H1 (cell line): ENCODE measurements around the gene NOXRED1. TPM values are rescaled to one million over a fixed set of nuclear protein-coding genes. Genes with fewer than 3 reads are reported as not detected.

Source experiments
- CTCF ChIA-PET: fragments of 300-600 bp; sonication (Branson Sonifier 250); formaldehyde crosslinking; loops from one replicate; lab custom pipeline; 2021; ENCODE audit not compliant: partially characterized antibody; lab: Charles Lee
- POLR2A ChIA-PET: fragments of 300-600 bp; sonication (Branson Sonifier 250); formaldehyde crosslinking; loops from one replicate; lab custom pipeline; 2021; ENCODE audit warnings: inconsistent platforms; ENCODE audit not compliant: partially characterized antibody; lab: Charles Lee
- DNase-seq, 2 experiments: peaks; one replicate each; pipeline versions ENCODE4 v3.0.0 to v3.0.0-alpha.2; 2010 to 2022; ENCODE audit warnings: low spot score in 2 of 2, low read depth in 1 of 2, mixed read lengths in 1 of 2
- FAIRE-seq: peaks from 2 replicates; lab custom pipeline; 2011; peaks lifted over from hg19 to GRCh38; lab: Jason Lieb, UNC
- H2AFZ ChIP-seq: 2 replicates; pipeline ENCODE4 v1.8.1; 2012; ENCODE audit warnings: low read length, inconsistent platforms
- H2AK5ac ChIP-seq: 2 replicates; pipeline ENCODE4 v1.6.1; 2013; ENCODE audit warnings: low read depth, low read length
- H2BK120ac ChIP-seq: replicated peaks from 2 replicates; pipeline ENCODE3; 2013; ENCODE audit warnings: low read depth, low read length, inconsistent platforms
- H2BK12ac ChIP-seq: 2 replicates; pipeline ENCODE4 v1.6.1; 2013; ENCODE audit warnings: low read depth, low read length
- H2BK15ac ChIP-seq: 2 replicates; pipeline ENCODE4 v1.6.1; 2013; ENCODE audit warnings: low read length
- H2BK20ac ChIP-seq: 2 replicates; pipeline ENCODE4 v1.6.1; 2013; ENCODE audit warnings: low read length
- H2BK5ac ChIP-seq: 2 replicates; pipeline ENCODE4 v1.6.1; 2013; ENCODE audit warnings: low read depth, low read length
- H3K14ac ChIP-seq: 2 replicates; pipeline ENCODE4 v1.6.1; 2013; ENCODE audit warnings: inconsistent platforms; ENCODE audit not compliant: insufficient read length
- H3K18ac ChIP-seq: 2 replicates; pipeline ENCODE4 v1.6.1; 2013; ENCODE audit warnings: low read length; ENCODE audit errors: extremely low read depth
- H3K23ac ChIP-seq: 2 replicates; pipeline ENCODE4 v1.6.1; 2013; ENCODE audit warnings: inconsistent platforms; ENCODE audit not compliant: insufficient read length
- H3K23me2 ChIP-seq: 2 replicates; pipeline ENCODE4 v1.6.1; 2013; ENCODE audit warnings: low read depth, low read length
- H3K27ac ChIP-seq: 2 replicates; pipeline ENCODE4 v1.6.1; 2011; ENCODE audit warnings: low read depth, low read length, inconsistent platforms
- H3K27me3 ChIP-seq, 4 experiments: replicated peaks in 1 of 4; 1 replicate in 1 of 4; 2 replicates in 3 of 4; pipeline versions ENCODE4 v1.6.1 to v1.8.1; 2011 to 2013; ENCODE audit warnings: low read length in 3 of 4, mild to moderate bottlenecking in 3 of 4, inconsistent platforms in 2 of 4, mixed read lengths in 2 of 4, moderate library complexity in 1 of 4; ENCODE audit not compliant: control insufficient read depth in 3 of 4, insufficient read depth in 3 of 4; ENCODE audit errors: extremely low read depth in 1 of 4
- H3K36me3 ChIP-seq, 4 experiments: 2 replicates each; pipeline versions ENCODE4 v1.6.1 to v1.8.1; 2011 to 2013; ENCODE audit warnings: mild to moderate bottlenecking in 4 of 4, low read length in 3 of 4, moderate library complexity in 2 of 4, control low read depth in 1 of 4, inconsistent platforms in 1 of 4; ENCODE audit not compliant: insufficient read depth in 4 of 4, control insufficient read depth in 2 of 4
- H3K4ac ChIP-seq: replicated peaks from 2 replicates; pipeline ENCODE3; 2013; ENCODE audit warnings: low read length, low read depth, mixed read lengths, inconsistent platforms; ENCODE audit not compliant: insufficient read length
- H3K4me1 ChIP-seq, 4 experiments: replicated peaks in 1 of 4; 1 replicate in 1 of 4; 2 replicates in 3 of 4; pipeline versions ENCODE4 v1.6.1 to v1.8.1; 2011 to 2013; ENCODE audit warnings: low read length in 3 of 4, inconsistent platforms in 2 of 4, mixed read lengths in 1 of 4; ENCODE audit not compliant: insufficient read depth in 4 of 4, control insufficient read depth in 3 of 4
- H3K4me2 ChIP-seq, 2 experiments: 2 replicates each; pipeline versions ENCODE4 v1.6.1 to v1.8.1; 2011 to 2013; ENCODE audit warnings: low read depth in 2 of 2, low read length in 2 of 2, control low read depth in 1 of 2, inconsistent platforms in 1 of 2, mild to moderate bottlenecking in 1 of 2; ENCODE audit not compliant: insufficient read depth in 1 of 2
- H3K4me3 ChIP-seq, 4 experiments: fragments of 200-600, 300-600 bp in 1 of 4; sonication (generic), shearing (Covaris generic), sonication (Bioruptor Twin) in 1 of 4; 2 replicates each; pipeline versions ENCODE4 v1.5.1 to v1.8.1; 2011 to 2016; ENCODE audit warnings: low read length in 4 of 4, low read depth in 3 of 4, control low read depth in 2 of 4, inconsistent platforms in 2 of 4, mild to moderate bottlenecking in 2 of 4, mixed read lengths in 1 of 4, moderate library complexity in 1 of 4; ENCODE audit not compliant: insufficient read depth in 2 of 4; ENCODE audit errors: extremely low read depth in 1 of 4
- H3K56ac ChIP-seq: replicated peaks from 2 replicates; pipeline ENCODE3; 2013; ENCODE audit warnings: low read depth, mild to moderate bottlenecking, mixed read lengths, low read length, inconsistent platforms; ENCODE audit not compliant: insufficient read length
- H3K79me1 ChIP-seq: 2 replicates; pipeline ENCODE4 v1.6.1; 2013; ENCODE audit warnings: low read depth, low read length, control low read depth
- H3K79me2 ChIP-seq, 2 experiments: 2 replicates each; pipeline versions ENCODE4 v1.6.1 to v1.8.1; 2012 to 2013; ENCODE audit warnings: low read length in 2 of 2, mild to moderate bottlenecking in 2 of 2, inconsistent platforms in 1 of 2; ENCODE audit not compliant: insufficient read depth in 2 of 2, control insufficient read depth in 1 of 2
- H3K9ac ChIP-seq, 4 experiments: replicated peaks in 1 of 4; 1 replicate in 1 of 4; 2 replicates in 3 of 4; pipeline versions ENCODE4 v1.6.1 to v1.8.1; 2011 to 2013; ENCODE audit warnings: low read depth in 3 of 4, low read length in 3 of 4, control low read depth in 2 of 4, mild to moderate bottlenecking in 2 of 4, moderate library complexity in 2 of 4, inconsistent platforms in 1 of 4; ENCODE audit errors: extremely low read depth in 1 of 4
- H3K9me3 ChIP-seq, 2 experiments: 2 replicates each; pipeline versions ENCODE4 v1.6.1 to v1.8.1; 2012 to 2013; ENCODE audit warnings: mild to moderate bottlenecking in 2 of 2, moderate library complexity in 2 of 2, control low read depth in 1 of 2, inconsistent platforms in 1 of 2, low read depth in 1 of 2, low read length in 1 of 2, mixed read lengths in 1 of 2; ENCODE audit not compliant: insufficient read depth in 2 of 2
- H4K20me1 ChIP-seq, 2 experiments: replicated peaks in 1 of 2; 2 replicates each; pipeline versions ENCODE3 to v1.8.1; 2011 to 2013; ENCODE audit warnings: inconsistent platforms in 2 of 2, low read length in 2 of 2, mild to moderate bottlenecking in 1 of 2; ENCODE audit not compliant: insufficient read depth in 2 of 2, control insufficient read depth in 1 of 2
- H4K5ac ChIP-seq: 2 replicates; pipeline ENCODE4 v1.6.1; 2013; ENCODE audit warnings: low read length, low read depth, mixed read lengths, inconsistent platforms; ENCODE audit not compliant: insufficient read length
- H4K8ac ChIP-seq: 2 replicates; pipeline ENCODE4 v1.8.0; 2013; ENCODE audit warnings: mild to moderate bottlenecking, moderate library complexity, low read length, inconsistent platforms; ENCODE audit not compliant: insufficient read depth; ENCODE audit errors: extremely low read depth
- H4K91ac ChIP-seq: replicated peaks from 2 replicates; pipeline ENCODE3; 2013; ENCODE audit warnings: low read length, mixed read lengths, inconsistent platforms; ENCODE audit not compliant: insufficient read length
- ATF3 ChIP-seq: IDR thresholded peaks from 2 replicates; pipeline ENCODE4 v1.6.1; 2011; ENCODE audit warnings: low read depth, mild to moderate bottlenecking, low read length; ENCODE audit not compliant: insufficient read depth
- CTCF ChIP-seq, 3 experiments: IDR thresholded peaks; 1 replicate in 2 of 3; 2 replicates in 1 of 3; pipeline versions ENCODE4 v1.5.1 to v1.6.1; 2011; ENCODE audit warnings: low read length in 3 of 3, mild to moderate bottlenecking in 3 of 3, inconsistent platforms in 2 of 3, low read depth in 1 of 3, moderate library complexity in 1 of 3; ENCODE audit not compliant: insufficient read depth in 1 of 3; ENCODE audit errors: control extremely low read depth in 1 of 3
- RNF2 ChIP-seq: fragments of 200-900, 300-1000 bp; sonication (generic); IDR thresholded peaks from 2 replicates; pipeline ENCODE4 v1.7.1; 2016; ENCODE audit warnings: borderline replicate concordance, low read depth, mild to moderate bottlenecking, antibody characterized with exemption, low read length; ENCODE audit not compliant: poor library complexity, severe bottlenecking; ENCODE audit errors: missing control alignments
- SP4 ChIP-seq: IDR thresholded peaks from 2 replicates; pipeline ENCODE4 v1.6.1; 2012; ENCODE audit warnings: low read length, inconsistent platforms
- WGBS, 2 experiments: shearing (Covaris generic) in 1 of 2; methylation state at CpG; one replicate each; pipeline versions ENCODE4 v1.1.6 to v1.1.7; 2013 to 2015; ENCODE audit warnings: low lambda C conversion rate in 2 of 2, mixed read lengths in 2 of 2, inconsistent platforms in 1 of 2, low coverage in 1 of 2, missing lambda C conversion rate in 1 of 2; ENCODE audit not compliant: insufficient replicate concordance in 2 of 2, insufficient coverage in 1 of 2, insufficient read length in 1 of 2; ENCODE audit errors: extremely low coverage in 1 of 2, missing lambda C conversion rate in 1 of 2; 5-methylcytosine and 5-hydroxymethylcytosine counted together
- polyA plus RNA-seq, 7 experiments: library from polyadenylated mRNA; depleted of rRNA in 3 of 7; stranded (reverse) in 5 of 7; unstranded in 2 of 7; fragments of >200 nt in 5 of 7; fragments of 200-250 nt in 2 of 7; gene quantifications; 1 replicate in 5 of 7; 2 replicates in 1 of 7; 4 replicates in 1 of 7; pipeline versions ENCODE4 v1.2.1 to v1.2.3, GENCODE V29; 2011 to 2013; ENCODE audit warnings: missing spikeins in 2 of 7, mixed read lengths in 2 of 7
- total RNA-seq: library from RNA; stranded (reverse); fragmentation: NEBNext Ultra II Directional; extraction: Animal tissue kit (Norgen Biotek cat#: 25700); gene quantifications from 2 replicates; pipeline ENCODE4 v1.2.1, GENCODE V29; 2021

NOXRED1 gene
- total and polyA plus RNA-seq, 2 of the 8 experiments (the other 6 are each of a cell fraction or from before 2014, with no cell fraction given), result 0.23 to 0.48 TPM

- Histone ChIP-seq H2BK20ac (no peak overlapping the region), H3K27me3 (no peaks in the 10 kb centered on the region), H3K79me1 (no peaks in the 10 kb centered on the region; the same call in 1 of the 2 replicates), H2AK5ac (no peak overlapping the region), H3K27ac (no peak overlapping the region), H3K4me3 (peak overlapping the region in 2 of 4 experiments; percentile 90 to 91; a peak in 2 of 8 replicates), H3K18ac (no peak overlapping the region), H3K14ac (no peak overlapping the region), H3K4ac (no peak overlapping the region), H3K36me3 (peaks cover 6 to 18% (median 11%) of the 10 kb centered on the region in 4 experiments; a peak in 6 of 8 replicates), H3K23me2 (0 out of 2 replicates have a peak, but pooled peaks cover 3% of the 10 kb centered on the region), H3K9ac (no peak overlapping the region), H2BK15ac (no peak overlapping the region), H4K20me1 (peaks cover 4% of the 10 kb centered on the region in 2 experiments), H2AFZ (no peak overlapping the region), H3K9me3 (no peaks in the 10 kb centered on the region), H4K5ac (no peak overlapping the region), H2BK120ac (no peak overlapping the region), H4K8ac (no peak overlapping the region), H4K91ac (no peak overlapping the region), H3K23ac (no peak overlapping the region), H3K4me1 (peaks cover 0 to 3% (median 1%) of the 10 kb centered on the region in 4 experiments; a peak in 3 of 7 replicates), H3K79me2 (peaks cover 10 to 35% of the 10 kb centered on the region in 2 experiments), H2BK12ac (no peak overlapping the region), H3K56ac (no peak overlapping the region), H3K4me2 (peak overlapping the region; percentile 68 to 72; a peak in 3 of 4 replicates), H2BK5ac (no peak overlapping the region)
- DNase-seq (no peak), FAIRE-seq (no peak)
- POLR2A ChIA-PET, result interaction anchor here (1.0 kb wide), 1 partner anchor 22 kb away, joined by 4 read pairs; no protein-coding TSS in a partner anchor
- no peak for TF ChIP-seq ATF3
- no peak for TF ChIP-seq SP4
- TF ChIP-seq RNF2, result no peak
- no peak for TF ChIP-seq CTCF (IDR thresholded peaks at IDR 0.05; ENCODE audit: control extremely low read depth in 1 of 3, insufficient read depth in 1 of 3, low read depth in 1 of 3, low read length in 3 of 3)
- CTCF ChIA-PET, result interaction anchor here (1.6 kb wide), 1 partner anchor 64 kb away, joined by 3 read pairs; no protein-coding TSS in a partner anchor
- 75% methylated on average over 2 of the region's 2 CpGs; no CpG with 5 or more reads in 1 of the 2 experiments for WGBS, 2 experiments
Measured at GRCh38 chr14:77455966-77456640, 32.8 kb upstream of the NOXRED1 start.
